RWPE1 (cell line): Measurements from ENCODE around the gene VTI1A.

Source experiments
- CTCF ChIA-PET: fragments of 350-600 bp; sonication (Branson Sonifier 250); formaldehyde crosslinking; extraction: SDS; loops from one replicate; lab custom pipeline; 2021; lab: Yijun Ruan, JAX
- POLR2A ChIA-PET: fragments of 400-600 bp; formaldehyde crosslinking; extraction: SDS; loops from one replicate; lab custom pipeline; 2020; ENCODE audit warnings: antibody characterized with exemption; ENCODE audit not compliant: low non-redundant PET; lab: Yijun Ruan, JAX
- DNase-seq: peaks from one replicate; pipeline ENCODE4 v3.0.0; 2012; ENCODE audit warnings: low spot score
- H3K27ac ChIP-seq: fragments of 450-650 bp; 2 replicates; pipeline ENCODE4 v1.5.1; 2017
- CTCF ChIP-seq: fragments of 450-650 bp; conservative IDR thresholded peaks from 2 replicates; pipeline ENCODE4 v1.5.1; 2017; ENCODE audit warnings: low read depth, mild to moderate bottlenecking

The VTI1A gene

DNA sequence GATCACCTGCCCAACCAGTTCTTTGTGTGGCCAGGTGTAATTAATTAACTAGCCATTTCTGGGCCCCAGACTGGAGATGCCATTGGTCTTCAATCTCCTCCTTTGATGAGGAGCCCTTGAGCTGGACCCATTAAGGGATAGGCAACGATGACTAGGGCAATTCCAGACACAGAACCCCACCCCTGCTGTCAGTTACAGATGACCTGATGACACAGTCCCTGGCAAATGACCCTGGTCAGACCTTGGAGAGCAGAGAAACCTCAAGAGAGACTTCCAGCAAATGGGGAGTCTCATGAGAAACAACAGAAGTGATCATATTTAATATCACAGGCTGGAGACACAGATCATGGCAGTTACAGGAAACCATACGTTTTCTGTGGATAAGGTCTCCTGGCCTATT lies 401.2 kb downstream of the VTI1A start:
- TF ChIP-seq CTCF, result no peak
- POLR2A ChIA-PET, result no interaction called here
- no peak overlapping the region for H3K27ac ChIP-seq
- CTCF ChIA-PET, result no interaction called here
- no peak for DNase-seq

- no peak overlapping the region for H3K27ac ChIP-seq
- ChIA-PET POLR2A (no interaction called here), CTCF (interaction anchor here (0.7 kb wide), 1 partner anchor 18 kb away, joined by 3 read pairs; no protein-coding TSS in a partner anchor)
- DNase-seq, result no peak
- no peak for TF ChIP-seq CTCF
These were observed 401.9 kb downstream of the VTI1A start for GRCh38 chr10:112848868-112849430.

DNA sequence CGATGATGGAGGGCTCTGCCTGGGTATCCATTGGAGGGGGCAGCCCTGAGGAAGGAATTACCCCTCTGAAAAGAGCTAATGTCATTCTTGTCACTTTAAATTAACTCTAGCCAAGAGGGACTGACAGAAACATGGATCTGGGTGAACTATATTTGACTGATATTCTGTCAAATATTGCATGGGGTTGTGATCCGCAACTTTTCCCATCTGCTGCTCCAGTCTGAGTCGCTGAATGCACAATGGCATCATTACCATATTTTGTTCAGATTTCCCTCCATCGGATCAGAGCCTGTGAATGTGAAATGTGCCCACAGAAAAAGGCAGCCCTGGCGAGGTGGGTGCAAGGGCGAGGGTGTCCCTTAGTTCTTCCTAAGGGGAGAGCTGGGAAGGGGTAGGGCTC lies 402.5 kb downstream of the VTI1A start:
- ChIA-PET CTCF (no interaction called here), POLR2A (no interaction called here)
- DNase-seq, result no peak
- H3K27ac ChIP-seq, result no peak overlapping the region
- TF ChIP-seq CTCF, result no peak

DNA sequence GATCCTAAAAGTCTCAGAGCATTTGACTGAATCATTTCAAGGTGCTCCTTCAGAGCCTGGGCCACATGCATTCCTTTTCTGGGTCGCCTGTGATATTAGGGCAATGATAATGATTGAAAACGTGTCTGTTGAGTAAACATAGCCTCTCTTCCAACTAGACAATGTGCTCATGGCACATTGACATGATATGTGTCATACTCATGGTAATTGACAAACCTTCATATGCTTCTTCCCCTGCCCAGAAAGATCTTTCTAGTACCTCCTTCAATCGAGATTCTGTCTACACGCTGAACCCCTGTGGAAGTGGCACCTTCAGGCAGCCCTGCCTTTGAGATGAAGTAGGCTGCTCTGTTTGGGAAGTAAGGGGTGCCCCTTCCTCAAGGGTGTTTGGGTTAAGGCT lies 404.2 kb downstream of the VTI1A start:
- TF ChIP-seq CTCF, result no peak
- H3K27ac ChIP-seq, result no peak overlapping the region
- CTCF ChIA-PET, result interaction anchor here (0.6 to 1.3 kb wide), 3 partner anchors 35 to 513 kb away, joined by 3 to 4 read pairs (median 4); no protein-coding TSS in a partner anchor
- DNase-seq, result no peak
- POLR2A ChIA-PET, result no interaction called here

GRCh38 chr10:112851588-112852211 lies 404.7 kb downstream of the VTI1A start:
- ChIA-PET POLR2A (no interaction called here), CTCF (interaction anchor here (0.6 to 1.3 kb wide), 3 partner anchors 35 to 512 kb away, joined by 3 to 4 read pairs (median 4); no protein-coding TSS in a partner anchor)
- no peak for TF ChIP-seq CTCF
- H3K27ac ChIP-seq, result no peak overlapping the region
- DNase-seq, result no peak

DNA sequence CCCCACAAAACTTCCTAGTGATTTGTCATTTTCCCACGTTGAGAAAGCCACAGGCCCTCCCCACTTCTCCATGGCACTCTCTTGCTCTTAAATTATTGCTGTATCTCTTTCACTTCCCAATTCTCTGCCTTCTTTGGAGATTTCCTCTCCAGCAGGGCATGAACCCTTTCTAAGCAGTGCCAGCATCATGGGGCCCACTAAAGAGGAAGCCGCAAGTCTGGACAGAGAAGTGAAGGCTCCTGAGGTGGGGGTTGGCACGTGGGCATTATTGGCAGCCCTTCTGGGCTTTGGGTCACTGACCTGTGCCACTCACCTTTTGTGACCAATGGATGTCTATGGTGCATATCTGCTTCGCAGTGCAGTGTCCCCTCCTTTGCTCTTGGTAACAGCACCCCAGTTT lies 405.3 kb downstream of the VTI1A start:
- DNase-seq, result no peak
- ChIA-PET CTCF (no interaction called here), POLR2A (no interaction called here)
- no peak overlapping the region for H3K27ac ChIP-seq
- no peak for TF ChIP-seq CTCF
